ENCODE measurements around the gene SAFB. TPM values are rescaled to one million over a fixed set of nuclear protein-coding genes. Genes with fewer than 3 reads are reported as not detected.

The SAFB gene
- total RNA-seq, 1 experiment from 2014 or later = 171 TPM

DNA sequence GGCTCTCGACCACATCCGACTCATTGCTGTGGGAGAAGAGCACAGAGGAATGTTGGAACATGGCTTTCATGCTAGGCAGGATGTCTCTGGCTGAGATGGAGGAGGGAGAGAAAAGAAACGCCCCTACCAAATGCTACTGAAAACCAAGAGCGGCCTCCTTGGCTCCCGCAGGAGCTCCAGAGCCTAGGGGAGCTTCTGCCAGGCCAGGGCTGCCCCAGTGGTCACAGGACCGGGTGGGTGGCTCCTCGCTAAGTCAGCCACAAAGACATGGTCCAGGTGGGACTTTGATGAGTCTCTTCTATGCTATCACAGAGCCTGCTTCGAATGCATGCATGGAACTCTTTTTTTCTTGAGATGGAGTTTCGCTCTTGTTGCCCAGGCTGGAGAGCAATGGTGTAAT lies 90.3 kb downstream of the SAFB start:
- intact Hi-C loops (cut with micrococcal nuclease; ENCODE audit: unreplicated experiment) = no loop called here
- no TSS peak for BruUV-seq (replicated peaks)
- Histone ChIP-seq H3K36me3 (ENCODE audit: insufficient read depth, low read length, poor library complexity, severe bottlenecking) (peaks cover 67% of the 10 kb centered on the region), H3K27ac (ENCODE audit: low read depth, low read length, poor library complexity, severe bottlenecking) (no peak overlapping the region), H3K27me3 (replicated peaks; ENCODE audit: insufficient read depth, low read depth, low read length, poor library complexity) (no peaks in the 10 kb centered on the region), H3K4me1 (ENCODE audit: insufficient read depth, low read length, poor library complexity, severe bottlenecking) (peaks cover 12% of the 10 kb centered on the region), H3K9me3 (ENCODE audit: low read depth, low read length, poor library complexity, severe bottlenecking) (no peaks in the 10 kb centered on the region), H3K4me3 (ENCODE audit: low read depth, low read length, poor library complexity, severe bottlenecking) (no peak overlapping the region)
- ChIA-PET CTCF (no interaction called here), POLR2A (ENCODE audit: low non-redundant PET) (interaction anchor here (0.6 kb wide), 1 partner anchor 10 kb away, joined by 11 read pairs; no protein-coding TSS in a partner anchor)
- no peak for DNase-seq (ENCODE audit: low spot score)
- TF ChIP-seq EZH2 (IDR thresholded peaks at IDR 0.05; ENCODE audit: borderline replicate concordance, low read depth, low read length, poor library complexity, severe bottlenecking) (no peak), CTCF (conservative IDR thresholded peaks at IDR 0.05; ENCODE audit: low read depth, low read length) (no peak)

GRCh38 chr19:5714816-5715215 lies 91.9 kb downstream of the SAFB start:
- H3K4me1 ChIP-seq (ENCODE audit: insufficient read depth, low read length, poor library complexity, severe bottlenecking) = peaks cover 16% of the 10 kb centered on the region
- H3K36me3 ChIP-seq (ENCODE audit: insufficient read depth, low read length, poor library complexity, severe bottlenecking) = peaks cover 56% of the 10 kb centered on the region
- no peak overlapping the region for H3K4me3 ChIP-seq (ENCODE audit: low read depth, low read length, poor library complexity, severe bottlenecking)
- no peaks in the 10 kb centered on the region for H3K27me3 ChIP-seq (replicated peaks; ENCODE audit: insufficient read depth, low read depth, low read length, poor library complexity)
- intact Hi-C loops (cut with micrococcal nuclease; ENCODE audit: unreplicated experiment) = no loop called here
- no peak for TF ChIP-seq EZH2 (IDR thresholded peaks at IDR 0.05; ENCODE audit: borderline replicate concordance, low read depth, low read length, poor library complexity, severe bottlenecking)
- TF ChIP-seq CTCF (conservative IDR thresholded peaks at IDR 0.05; ENCODE audit: low read depth, low read length) = no peak
- no peak overlapping the region for H3K27ac ChIP-seq (ENCODE audit: low read depth, low read length, poor library complexity, severe bottlenecking)
- no TSS peak for BruUV-seq (replicated peaks)
- no peaks in the 10 kb centered on the region for H3K9me3 ChIP-seq (ENCODE audit: low read depth, low read length, poor library complexity, severe bottlenecking)
- ChIA-PET POLR2A (ENCODE audit: low non-redundant PET) (interaction anchor here (0.8 kb wide), 1 partner anchor 24 kb away, joined by 3 read pairs; no protein-coding TSS in a partner anchor), CTCF (no interaction called here)
- no peak for DNase-seq (ENCODE audit: low spot score)

- H3K27ac ChIP-seq (ENCODE audit: low read depth, low read length, poor library complexity, severe bottlenecking) = peak overlapping the region; percentile 98
- peaks cover 16% of the 10 kb centered on the region for H3K4me1 ChIP-seq (ENCODE audit: insufficient read depth, low read length, poor library complexity, severe bottlenecking)
- no peaks in the 10 kb centered on the region for H3K9me3 ChIP-seq (ENCODE audit: low read depth, low read length, poor library complexity, severe bottlenecking)
- POLR2A ChIA-PET (ENCODE audit: low non-redundant PET) = no interaction called here
- intact Hi-C loops (cut with micrococcal nuclease; ENCODE audit: unreplicated experiment) = no loop called here
- peaks cover 32% of the 10 kb centered on the region for H3K36me3 ChIP-seq (ENCODE audit: insufficient read depth, low read length, poor library complexity, severe bottlenecking)
- H3K27me3 ChIP-seq (replicated peaks; ENCODE audit: insufficient read depth, low read depth, low read length, poor library complexity) = no peaks in the 10 kb centered on the region
- TF ChIP-seq EZH2 (IDR thresholded peaks at IDR 0.05; ENCODE audit: borderline replicate concordance, low read depth, low read length, poor library complexity, severe bottlenecking) (no peak), CTCF (conservative IDR thresholded peaks at IDR 0.05; ENCODE audit: low read depth, low read length) (no peak)
- CTCF ChIA-PET = no interaction called here
- BruUV-seq (replicated peaks) = no TSS peak
- DNase-seq (ENCODE audit: low spot score) = no peak
- peak overlapping the region; percentile 93 for H3K4me3 ChIP-seq (ENCODE audit: low read depth, low read length, poor library complexity, severe bottlenecking)
Observed at GRCh38 chr19:5717215-5717935, 94.5 kb downstream of the SAFB start.

Other genes starting within 250 kb of the SAFB start
- not detected in 2 replicates for gene ZNRF4, start 167.7 kb upstream of the SAFB start, total RNA-seq (2021)
- gene TINCR, start 55.1 kb upstream of the SAFB start, total RNA-seq (2021) = 0.34 and 0.90 TPM in 2 replicates
- gene SAFB2, start 307 bp upstream of the SAFB start, total RNA-seq (2021) = 124 and 153 TPM in 2 replicates
- 36.3 and 43.6 TPM in 2 replicates for gene MICOS13, start 57.4 kb downstream of the SAFB start, total RNA-seq (2021)
- 5.7 and 8.2 TPM in 2 replicates for gene HSD11B1L, start 57.9 kb downstream of the SAFB start, total RNA-seq (2021)
- gene RPL36, start 67.2 kb downstream of the SAFB start, total RNA-seq (2021) = 984 and 992 TPM in 2 replicates
- 152 and 160 TPM in 2 replicates for gene LONP1, start 97.1 kb downstream of the SAFB start, total RNA-seq (2021)
- gene CATSPERD, start 97.6 kb downstream of the SAFB start, total RNA-seq (2021) = not detected in 2 replicates
- 6.5 and 8.2 TPM in 2 replicates for gene PRR22, start 161.7 kb downstream of the SAFB start, total RNA-seq (2021)
- 56.8 and 85.3 TPM in 2 replicates for gene DUS3L, start 168.1 kb downstream of the SAFB start, total RNA-seq (2021)
- gene NRTN, start 182.0 kb downstream of the SAFB start, total RNA-seq (2021) = 1.6 and 3.9 TPM in 2 replicates
- gene FUT6, start 216.6 kb downstream of the SAFB start, total RNA-seq (2021) = not detected in 2 replicates
- gene FUT3, start 228.4 kb downstream of the SAFB start, total RNA-seq (2021) = not detected in 2 replicates
- not detected in 2 replicates for gene FUT5, start 247.5 kb downstream of the SAFB start, total RNA-seq (2021)

All from A673 (cell line).